Cerebellar cortex (tissue), 1 donor: Measurements from ENCODE around the gene GPBAR1.

Source experiments
- DNase-seq: peaks from one replicate; pipeline ENCODE4 v3.0.0-alpha.2; 2015; ENCODE audit warnings: low spot score

The GPBAR1 gene

GRCh38 chr2:218285604-218286003 lies 24.8 kb downstream of the GPBAR1 start:
- DNase-seq = no peak

- DNase-seq = peak; percentile 96
These were observed 26.0 kb downstream of the GPBAR1 start for GRCh38 chr2:218286570-218287459.

- DNase-seq = peak; percentile 22
These were observed 29.0 kb downstream of the GPBAR1 start for GRCh38 chr2:218289639-218290315.

GRCh38 chr2:218290316-218291261 lies 29.8 kb downstream of the GPBAR1 start:
- peak; percentile 16 for DNase-seq

GRCh38 chr2:218291318-218292047 lies 30.7 kb downstream of the GPBAR1 start:
- DNase-seq = no peak

- no peak for DNase-seq
These were observed 31.5 kb downstream of the GPBAR1 start, which contains the start of gene TMBIM1 for GRCh38 chr2:218292048-218293014. Gene TMBIM1 (minus strand): TSS chr2:218292503. CDS start chr2:218282141, 10,362 bp downstream.

- DNase-seq = no peak
These were observed 33.1 kb downstream of the GPBAR1 start for GRCh38 chr2:218293715-218294429.

- DNase-seq = no peak
These were observed 33.7 kb downstream of the GPBAR1 start for GRCh38 chr2:218294430-218295022.

GRCh38 chr2:218295029-218295428 lies 34.2 kb downstream of the GPBAR1 start:
- no peak for DNase-seq

GRCh38 chr2:218296200-218296599 lies 35.4 kb downstream of the GPBAR1 start:
- no peak for DNase-seq

GRCh38 chr2:218296847-218297246 lies 36.0 kb downstream of the GPBAR1 start:
- no peak for DNase-seq

- DNase-seq = no peak
These were observed 37.6 kb downstream of the GPBAR1 start for GRCh38 chr2:218298314-218298875.

- DNase-seq = no peak
These were observed 39.3 kb downstream of the GPBAR1 start for GRCh38 chr2:218300141-218300540.

GRCh38 chr2:218301176-218301819 lies 40.5 kb downstream of the GPBAR1 start:
- DNase-seq = peak; percentile 89

- DNase-seq = no peak
These were observed 44.6 kb downstream of the GPBAR1 start for GRCh38 chr2:218305383-218305782.

GRCh38 chr2:218306184-218306920 lies 45.5 kb downstream of the GPBAR1 start:
- DNase-seq = no peak

- DNase-seq = no peak
These were observed 46.7 kb downstream of the GPBAR1 start for GRCh38 chr2:218307415-218308090.
